ENCODE measurements around the gene WIPF2. TPM values are rescaled to one million over a fixed set of nuclear protein-coding genes. Genes with fewer than 3 reads are reported as not detected.

The WIPF2 gene
- total and polyA plus RNA-seq, 2 experiments from 2014 or later: 9.2 TPM

- TF ChIP-seq, protein P1, sequence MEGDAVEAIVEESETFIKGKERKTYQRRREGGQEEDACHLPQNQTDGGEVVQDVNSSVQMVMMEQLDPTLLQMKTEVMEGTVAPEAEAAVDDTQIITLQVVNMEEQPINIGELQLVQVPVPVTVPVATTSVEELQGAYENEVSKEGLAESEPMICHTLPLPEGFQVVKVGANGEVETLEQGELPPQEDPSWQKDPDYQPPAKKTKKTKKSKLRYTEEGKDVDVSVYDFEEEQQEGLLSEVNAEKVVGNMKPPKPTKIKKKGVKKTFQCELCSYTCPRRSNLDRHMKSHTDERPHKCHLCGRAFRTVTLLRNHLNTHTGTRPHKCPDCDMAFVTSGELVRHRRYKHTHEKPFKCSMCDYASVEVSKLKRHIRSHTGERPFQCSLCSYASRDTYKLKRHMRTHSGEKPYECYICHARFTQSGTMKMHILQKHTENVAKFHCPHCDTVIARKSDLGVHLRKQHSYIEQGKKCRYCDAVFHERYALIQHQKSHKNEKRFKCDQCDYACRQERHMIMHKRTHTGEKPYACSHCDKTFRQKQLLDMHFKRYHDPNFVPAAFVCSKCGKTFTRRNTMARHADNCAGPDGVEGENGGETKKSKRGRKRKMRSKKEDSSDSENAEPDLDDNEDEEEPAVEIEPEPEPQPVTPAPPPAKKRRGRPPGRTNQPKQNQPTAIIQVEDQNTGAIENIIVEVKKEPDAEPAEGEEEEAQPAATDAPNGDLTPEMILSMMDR (conservative IDR thresholded peaks at IDR 0.05; ENCODE audit: low read depth in 2 of 2): peak in 1 of 2 experiments; percentile 16; a peak in 1 of 4 replicates
- TF ChIP-seq POLR2AphosphoS5 (IDR thresholded peaks at IDR 0.05; ENCODE audit: low read depth): no peak
- Histone ChIP-seq H3K4me1 (ENCODE audit: insufficient read depth) (peaks cover 26% of the 10 kb centered on the region), H3K36me3 (ENCODE audit: insufficient read depth) (no peaks in the 10 kb centered on the region), H3K4me3 (peak overlapping the region; percentile 89), H3K79me2 (replicated peaks; ENCODE audit: insufficient read depth) (peaks cover 14% of the 10 kb centered on the region; the same call in 1 of the 2 replicates), H3K27me3 (ENCODE audit: insufficient read depth) (peaks cover 33% of the 10 kb centered on the region), H2AFZ (peak overlapping the region; percentile 95), H3K4me2 (peak overlapping the region; percentile 91), H3K27ac (ENCODE audit: low read depth) (no peak overlapping the region), H4K20me1 (replicated peaks; ENCODE audit: insufficient read depth) (peaks cover 7% of the 10 kb centered on the region), H3F3A (replicated peaks; ENCODE audit: low read depth) (peaks cover 16% of the 10 kb centered on the region), H3K9me2 (ENCODE audit: insufficient read depth) (no peaks in the 10 kb centered on the region)
- peaks cover 83% of the 10 kb centered on the region for H3K4me1 Mint-ChIP-seq
- H3K9me3 Mint-ChIP-seq: no peaks in the 10 kb centered on the region
- DNase-seq (ENCODE audit: low spot score) (peak; percentile 85), ATAC-seq (peak; percentile 24)
- no peak overlapping the region for H3K27ac Mint-ChIP-seq
- no peaks in the 10 kb centered on the region; the same call in 2 of the 3 replicates for H3K36me3 Mint-ChIP-seq (ENCODE audit: low read depth)
- H3K27me3 Mint-ChIP-seq (ENCODE audit: insufficient read depth, low read depth, poor library complexity): peaks cover 46% of the 10 kb centered on the region
- H3K4me3 Mint-ChIP-seq: peak overlapping the region; percentile 93
Observed at GRCh38 chr17:40316571-40317344, 97.7 kb downstream of the WIPF2 start.

- TF ChIP-seq, protein P1 (conservative IDR thresholded peaks at IDR 0.05; ENCODE audit: low read depth in 2 of 2): peak; percentile 59 to 64
- peak; percentile 17; the same call in 1 of the 2 replicates for TF ChIP-seq CREB1 (CRISPR knock-in tag; IDR thresholded peaks at IDR 0.05; ENCODE audit: low read depth)
- TF ChIP-seq, protein P2, sequence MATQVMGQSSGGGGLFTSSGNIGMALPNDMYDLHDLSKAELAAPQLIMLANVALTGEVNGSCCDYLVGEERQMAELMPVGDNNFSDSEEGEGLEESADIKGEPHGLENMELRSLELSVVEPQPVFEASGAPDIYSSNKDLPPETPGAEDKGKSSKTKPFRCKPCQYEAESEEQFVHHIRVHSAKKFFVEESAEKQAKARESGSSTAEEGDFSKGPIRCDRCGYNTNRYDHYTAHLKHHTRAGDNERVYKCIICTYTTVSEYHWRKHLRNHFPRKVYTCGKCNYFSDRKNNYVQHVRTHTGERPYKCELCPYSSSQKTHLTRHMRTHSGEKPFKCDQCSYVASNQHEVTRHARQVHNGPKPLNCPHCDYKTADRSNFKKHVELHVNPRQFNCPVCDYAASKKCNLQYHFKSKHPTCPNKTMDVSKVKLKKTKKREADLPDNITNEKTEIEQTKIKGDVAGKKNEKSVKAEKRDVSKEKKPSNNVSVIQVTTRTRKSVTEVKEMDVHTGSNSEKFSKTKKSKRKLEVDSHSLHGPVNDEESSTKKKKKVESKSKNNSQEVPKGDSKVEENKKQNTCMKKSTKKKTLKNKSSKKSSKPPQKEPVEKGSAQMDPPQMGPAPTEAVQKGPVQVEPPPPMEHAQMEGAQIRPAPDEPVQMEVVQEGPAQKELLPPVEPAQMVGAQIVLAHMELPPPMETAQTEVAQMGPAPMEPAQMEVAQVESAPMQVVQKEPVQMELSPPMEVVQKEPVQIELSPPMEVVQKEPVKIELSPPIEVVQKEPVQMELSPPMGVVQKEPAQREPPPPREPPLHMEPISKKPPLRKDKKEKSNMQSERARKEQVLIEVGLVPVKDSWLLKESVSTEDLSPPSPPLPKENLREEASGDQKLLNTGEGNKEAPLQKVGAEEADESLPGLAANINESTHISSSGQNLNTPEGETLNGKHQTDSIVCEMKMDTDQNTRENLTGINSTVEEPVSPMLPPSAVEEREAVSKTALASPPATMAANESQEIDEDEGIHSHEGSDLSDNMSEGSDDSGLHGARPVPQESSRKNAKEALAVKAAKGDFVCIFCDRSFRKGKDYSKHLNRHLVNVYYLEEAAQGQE (IDR thresholded peaks at IDR 0.05; ENCODE audit: unreplicated experiment): no peak
- Mint-ChIP-seq H3K4me3 (peak overlapping the region; percentile 93), H3K9me3 (no peaks in the 10 kb centered on the region), H3K27me3 (ENCODE audit: insufficient read depth, low read depth, poor library complexity) (peaks cover 44% of the 10 kb centered on the region), H3K36me3 (ENCODE audit: low read depth) (no peaks in the 10 kb centered on the region; the same call in 2 of the 3 replicates), H3K4me1 (peaks cover 83% of the 10 kb centered on the region), H3K27ac (no peak overlapping the region)
- H2AFZ ChIP-seq: peak overlapping the region; percentile 95
- ATAC-seq: peak; percentile 63
- H3K79me2 ChIP-seq (replicated peaks; ENCODE audit: insufficient read depth): peaks cover 15% of the 10 kb centered on the region; the same call in 1 of the 2 replicates
- DNase-seq (ENCODE audit: low spot score): peak; percentile 91
- H3K27ac ChIP-seq (ENCODE audit: low read depth): peak overlapping the region; percentile 28; the same call in 1 of the 2 replicates
- peaks cover 26% of the 10 kb centered on the region for H3K4me1 ChIP-seq (ENCODE audit: insufficient read depth)
- no peaks in the 10 kb centered on the region for H3K36me3 ChIP-seq (ENCODE audit: insufficient read depth)
- peaks cover 33% of the 10 kb centered on the region for H3K27me3 ChIP-seq (ENCODE audit: insufficient read depth)
- H3K9me2 ChIP-seq (ENCODE audit: insufficient read depth): no peaks in the 10 kb centered on the region
- H3K4me2 ChIP-seq: peak overlapping the region; percentile 91
- peak overlapping the region; percentile 89 for H3K4me3 ChIP-seq
- peaks cover 16% of the 10 kb centered on the region for H3F3A ChIP-seq (replicated peaks; ENCODE audit: low read depth)
- peaks cover 12% of the 10 kb centered on the region for H4K20me1 ChIP-seq (replicated peaks; ENCODE audit: insufficient read depth)
Observed at GRCh38 chr17:40317345-40317873, 98.3 kb downstream of the WIPF2 start.
